Thyroid gland (tissue), 4 donors: Measurements from ENCODE around the gene KCNIP1. TPM values are rescaled to one million over a fixed set of nuclear protein-coding genes. Genes with fewer than 3 reads are reported as not detected.

Experiments
- DNase-seq, 2 donors: peaks; one replicate each; pipeline ENCODE4 v3.0.0-alpha.2; 2019
- H3K27ac ChIP-seq, 3 donors: fragments of 200-600 bp; sonication (generic); 1 replicate in 2 of 3; 2 replicates in 1 of 3; pipeline ENCODE4 v1.5.1; 2016 to 2019; ENCODE audit warnings: mild to moderate bottlenecking in 1 of 3, moderate library complexity in 1 of 3
- H3K27me3 ChIP-seq: fragments of 200-600 bp; sonication (generic); one replicate; pipeline ENCODE4 v1.5.1; 2019
- H3K36me3 ChIP-seq, 2 donors: fragments of 200-600 bp; sonication (generic); one replicate each; pipeline ENCODE4 v1.5.1; 2016 to 2019
- H3K4me1 ChIP-seq, 2 donors: fragments of 200-600 bp; sonication (generic); one replicate each; pipeline ENCODE4 v1.5.1; 2017 to 2019
- H3K4me3 ChIP-seq, 3 donors: fragments of 200-600 bp; sonication (generic); replicated peaks in 1 of 3; 1 replicate in 2 of 3; 2 replicates in 1 of 3; pipeline ENCODE4 v1.5.1; 2016; ENCODE audit warnings: mild to moderate bottlenecking in 1 of 3
- H3K9me3 ChIP-seq: fragments of 200-600 bp; sonication (generic); one replicate; pipeline ENCODE4 v1.5.1; 2017
- CTCF ChIP-seq, 6 experiments: fragments of 200-600 bp in 3 of 6; fragments of 450-650 bp in 3 of 6; sonication (generic) in 3 of 6; IDR thresholded peaks; one replicate each; pipeline ENCODE4 v1.5.1; 2016 to 2019; ENCODE audit warnings: antibody characterized with exemption in 6 of 6, mild to moderate bottlenecking in 2 of 6, inconsistent platforms in 1 of 6, moderate library complexity in 1 of 6
- POLR2A ChIP-seq, 2 donors: fragments of 450-650 bp; IDR thresholded peaks; one replicate each; pipeline ENCODE4 v1.6.1; 2017; ENCODE audit warnings: antibody characterized with exemption in 2 of 2, mild to moderate bottlenecking in 2 of 2, moderate library complexity in 1 of 2
- WGBS, 2 donors: methylation state at CpG; one replicate each; pipeline ENCODE4 v1.1.5; 2017; 5-methylcytosine and 5-hydroxymethylcytosine counted together
- intact Hi-C: fragments of 100-400 bp; cut with DNase I; formaldehyde crosslinking; loops from one replicate; pipeline ENCODE4 v1.15.1; 2023
- total RNA-seq, 4 donors: library from RNA; depleted of rRNA; stranded (reverse); fragments of >200 nt; gene quantifications; one replicate each; pipeline ENCODE4 v1.2.3, GENCODE V29; 2016

Gene KCNIP1
- total RNA-seq, 4 donors from 2014 or later: 0.54 to 1.7 TPM; not detected in 2

- no peak for DNase-seq
- H3K4me1 ChIP-seq: peaks cover 0 to 6% of the 10 kb centered on the region in 2 donors
- 81 to 97% methylated on average over 13 to 23 of the region's 23 CpGs for WGBS, 2 donors
- no peaks in the 10 kb centered on the region for H3K36me3 ChIP-seq
- no peak overlapping the region for H3K4me3 ChIP-seq
- intact Hi-C loops: no loop called here
- H3K27ac ChIP-seq: no peak overlapping the region
- H3K27me3 ChIP-seq: no peaks in the 10 kb centered on the region
- TF ChIP-seq CTCF (IDR thresholded peaks at IDR 0.05) (no peak), POLR2A (IDR thresholded peaks at IDR 0.05) (no peak)
- H3K9me3 ChIP-seq: no peaks in the 10 kb centered on the region
These were observed 921 bp downstream of the KCNIP1 start for GRCh38 chr5:170504616-170505266.

GRCh38 chr5:170508036-170508435 is 4.2 kb downstream of the KCNIP1 start:
- intact Hi-C loops: no loop called here
- DNase-seq: no peak
- H3K36me3 ChIP-seq: no peaks in the 10 kb centered on the region
- no peak for TF ChIP-seq POLR2A (IDR thresholded peaks at IDR 0.05)
- TF ChIP-seq CTCF (IDR thresholded peaks at IDR 0.05): no peak
- H3K4me3 ChIP-seq: no peak overlapping the region
- no peaks in the 10 kb centered on the region for H3K9me3 ChIP-seq
- no peaks in the 10 kb centered on the region for H3K27me3 ChIP-seq
- WGBS, 2 donors: 85 to 100% methylated on average over 4 to 5 of the region's 5 CpGs
- peaks cover 0 to 6% of the 10 kb centered on the region in 2 donors for H3K4me1 ChIP-seq
- H3K27ac ChIP-seq: no peak overlapping the region

GRCh38 chr5:170508660-170509347 is 5.0 kb downstream of the KCNIP1 start:
- H3K27ac ChIP-seq: no peak overlapping the region
- TF ChIP-seq CTCF (IDR thresholded peaks at IDR 0.05): no peak
- TF ChIP-seq POLR2A (IDR thresholded peaks at IDR 0.05): no peak
- H3K4me1 ChIP-seq: peaks cover 0 to 5% of the 10 kb centered on the region in 2 donors
- H3K36me3 ChIP-seq: no peaks in the 10 kb centered on the region
- intact Hi-C loops: no loop called here
- no peak for DNase-seq
- WGBS, 2 donors: 75 to 77% methylated on average over 8 of the region's 8 CpGs
- H3K27me3 ChIP-seq: no peaks in the 10 kb centered on the region
- H3K9me3 ChIP-seq: no peaks in the 10 kb centered on the region
- no peak overlapping the region for H3K4me3 ChIP-seq

GRCh38 chr5:170509348-170509660 is 5.5 kb downstream of the KCNIP1 start:
- H3K27me3 ChIP-seq: no peaks in the 10 kb centered on the region
- H3K4me1 ChIP-seq: no peaks in the 10 kb centered on the region
- H3K27ac ChIP-seq: no peak overlapping the region
- TF ChIP-seq CTCF (IDR thresholded peaks at IDR 0.05) (no peak), POLR2A (IDR thresholded peaks at IDR 0.05) (no peak)
- WGBS, 2 donors: 91 to 95% methylated on average over 1 of the region's 1 CpG
- H3K9me3 ChIP-seq: no peaks in the 10 kb centered on the region
- DNase-seq: no peak
- no peak overlapping the region for H3K4me3 ChIP-seq
- intact Hi-C loops: no loop called here
- H3K36me3 ChIP-seq: no peaks in the 10 kb centered on the region

- 94 to 95% methylated on average over 7 of the region's 7 CpGs for WGBS, 2 donors
- Histone ChIP-seq H3K9me3 (no peaks in the 10 kb centered on the region), H3K4me1 (no peaks in the 10 kb centered on the region), H3K4me3 (no peak overlapping the region), H3K27ac (no peak overlapping the region), H3K27me3 (no peaks in the 10 kb centered on the region), H3K36me3 (no peaks in the 10 kb centered on the region)
- intact Hi-C loops: no loop called here
- no peak for DNase-seq
- TF ChIP-seq CTCF (IDR thresholded peaks at IDR 0.05) (no peak), POLR2A (IDR thresholded peaks at IDR 0.05) (no peak)
These were observed 6.3 kb downstream of the KCNIP1 start for GRCh38 chr5:170510126-170510525.
